Left ventricle myocardium inferior (tissue), 1 donor: ENCODE measurements around the gene HIP1R. TPM values are rescaled to one million over a fixed set of nuclear protein-coding genes. Genes with fewer than 3 reads are reported as not detected.

ENCODE experiments used
- DNase-seq: peaks from one replicate; pipeline ENCODE4 v3.0.0-alpha.2; 2020
- H3K27ac ChIP-seq: fragments of 200-600 bp; replicated peaks from 2 replicates; pipeline ENCODE4 v1.8.0; 2021
- H3K27me3 ChIP-seq: fragments of 200-600 bp; 2 replicates; pipeline ENCODE4 v1.8.0; 2021; ENCODE audit warnings: low read depth
- H3K36me3 ChIP-seq: fragments of 200-600 bp; 2 replicates; pipeline ENCODE4 v1.8.0; 2021
- H3K4me1 ChIP-seq: fragments of 200-600 bp; 2 replicates; pipeline ENCODE4 v1.8.0; 2021
- H3K4me3 ChIP-seq: fragments of 200-600 bp; 2 replicates; pipeline ENCODE4 v1.8.0; 2021; ENCODE audit warnings: mild to moderate bottlenecking, moderate library complexity
- H3K9me3 ChIP-seq: fragments of 200-600 bp; replicated peaks from 2 replicates; pipeline ENCODE4 v1.8.0; 2021
- CTCF ChIP-seq: fragments of 200-600 bp; IDR thresholded peaks from 2 replicates; pipeline ENCODE4 v1.8.0; 2021; ENCODE audit warnings: antibody characterized with exemption, mild to moderate bottlenecking, borderline replicate concordance
- intact Hi-C: fragments of 100-400 bp; cut with micrococcal nuclease; formaldehyde crosslinking; loops from one replicate; pipeline ENCODE4 v1.11.0; 2022
- total RNA-seq: library from RNA; stranded (reverse); fragmentation: NEBNext Ultra II Directional; extraction: Animal tissue kit (Norgen Biotek cat#: 25700); gene quantifications from one replicate; pipeline ENCODE4 v1.2.1, GENCODE V29; 2021
- donor health status: DM: no; HTN: yes; CAD: no; lungs with severe emphysema.

Gene HIP1R
- total RNA-seq, 1 donor from 2014 or later: 11.2 TPM

- intact Hi-C loops: no loop called here
- Histone ChIP-seq H3K27ac (no peak overlapping the region), H3K4me1 (peaks cover 76% of the 10 kb centered on the region), H3K27me3 (no peaks in the 10 kb centered on the region), H3K36me3 (no peaks in the 10 kb centered on the region), H3K4me3 (no peak overlapping the region), H3K9me3 (no peaks in the 10 kb centered on the region)
- TF ChIP-seq CTCF: no peak
- no peak for DNase-seq
Observed at GRCh38 chr12:122847921-122848421, 12.7 kb downstream of the HIP1R start.

GRCh38 chr12:122848471-122849351 lies 13.5 kb downstream of the HIP1R start:
- Histone ChIP-seq H3K4me3 (no peak overlapping the region), H3K9me3 (no peaks in the 10 kb centered on the region), H3K4me1 (peaks cover 74% of the 10 kb centered on the region), H3K27ac (peak overlapping the region; percentile 73), H3K36me3 (no peaks in the 10 kb centered on the region), H3K27me3 (no peaks in the 10 kb centered on the region)
- TF ChIP-seq CTCF: no peak
- DNase-seq: peak; percentile 11
- intact Hi-C loops: no loop called here

- Histone ChIP-seq H3K36me3 (no peaks in the 10 kb centered on the region), H3K27ac (peak overlapping the region; percentile 73), H3K27me3 (no peaks in the 10 kb centered on the region), H3K4me3 (no peak overlapping the region), H3K4me1 (peaks cover 69% of the 10 kb centered on the region), H3K9me3 (no peaks in the 10 kb centered on the region)
- TF ChIP-seq CTCF: no peak
- peak; percentile 73 for DNase-seq
- intact Hi-C loops: no loop called here
Observed at GRCh38 chr12:122849352-122850047, 14.2 kb downstream of the HIP1R start.

- H3K36me3 ChIP-seq: peaks cover under 1% of the 10 kb centered on the region
- H3K4me3 ChIP-seq: no peak overlapping the region
- no peaks in the 10 kb centered on the region for H3K27me3 ChIP-seq
- peak overlapping the region; percentile 73 for H3K27ac ChIP-seq
- H3K4me1 ChIP-seq: peaks cover 64% of the 10 kb centered on the region
- no peak for DNase-seq
- no peak for TF ChIP-seq CTCF
- intact Hi-C loops: no loop called here
- no peaks in the 10 kb centered on the region for H3K9me3 ChIP-seq
Observed at GRCh38 chr12:122850048-122850445, 14.8 kb downstream of the HIP1R start.

- peak overlapping the region; percentile 78 for H3K27ac ChIP-seq
- intact Hi-C loops: no loop called here
Observed at GRCh38 chr12:122850695-122851350, 15.6 kb downstream of the HIP1R start.

More at GRCh38 chr12:122850695-122851350, 15.6 kb downstream of the HIP1R start:
- H3K4me3 ChIP-seq: no peak overlapping the region
- peaks cover 56% of the 10 kb centered on the region for H3K4me1 ChIP-seq
- DNase-seq: no peak
- H3K9me3 ChIP-seq: no peaks in the 10 kb centered on the region
- H3K36me3 ChIP-seq: peaks cover 7% of the 10 kb centered on the region
- no peak for TF ChIP-seq CTCF
- no peaks in the 10 kb centered on the region for H3K27me3 ChIP-seq
